NCI-H2196 treated with DMSO at 0.1 percent for 48 hours (cell line): ENCODE measurements around the gene SMC2.
A peak's percentile ranks its signal among the peaks of the same experiment; 100 is the strongest.

Experiments
- DNase-seq: peaks from one replicate; lab custom pipeline; 2025; ENCODE audit not compliant: unreplicated experiment; lab: John Stamatoyannopoulos, UW

The SMC2 gene

DNA sequence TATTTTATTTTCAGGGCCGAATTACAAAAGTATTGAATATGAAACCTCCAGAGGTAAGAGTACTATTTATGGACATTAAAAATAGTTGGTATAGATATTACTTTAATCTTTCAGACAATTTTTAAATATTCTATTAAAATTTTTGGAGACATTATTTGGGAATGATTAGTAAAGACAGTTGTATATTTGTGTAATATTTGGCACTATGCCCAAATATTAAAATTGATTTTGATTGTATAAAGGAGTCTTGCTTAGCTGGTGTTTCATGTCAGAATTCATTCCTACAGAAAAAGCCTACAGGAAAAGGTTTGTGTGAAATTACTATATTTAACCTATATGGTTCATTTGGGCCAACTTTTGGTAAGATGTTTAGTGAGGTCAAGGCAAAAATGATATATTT lies 5.5 kb downstream of the SMC2 start:
- no peak for DNase-seq

- no peak for DNase-seq
Observed at GRCh38 chr9:104104360-104104759, 10.3 kb downstream of the SMC2 start.

DNA sequence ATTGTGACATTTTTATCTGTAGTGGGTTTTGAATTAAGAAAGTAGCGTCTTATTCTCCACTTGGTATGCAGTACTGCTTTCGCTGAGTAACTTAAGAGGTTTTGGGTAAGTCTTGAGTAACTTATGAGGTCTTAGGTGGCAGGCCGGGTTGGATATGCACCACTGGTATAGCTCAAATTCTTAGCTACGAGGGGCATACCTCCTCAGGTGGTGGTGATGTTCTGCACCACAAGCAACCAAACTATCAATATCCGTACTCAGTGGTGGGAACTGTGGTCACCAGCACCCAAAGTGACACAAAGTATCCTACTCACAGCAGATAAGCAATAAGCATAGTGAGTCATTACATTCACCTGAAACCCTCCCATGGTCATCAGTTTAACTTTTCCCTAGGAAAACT lies 13.7 kb downstream of the SMC2 start:
- DNase-seq = no peak

GRCh38 chr9:104108315-104108714 lies 14.2 kb downstream of the SMC2 start:
- DNase-seq = no peak

GRCh38 chr9:104110509-104110908 lies 16.4 kb downstream of the SMC2 start:
- DNase-seq = no peak

GRCh38 chr9:104118916-104119315 lies 24.8 kb downstream of the SMC2 start:
- peak; percentile 4 for DNase-seq

GRCh38 chr9:104121022-104121421 lies 26.9 kb downstream of the SMC2 start:
- no peak for DNase-seq

DNA sequence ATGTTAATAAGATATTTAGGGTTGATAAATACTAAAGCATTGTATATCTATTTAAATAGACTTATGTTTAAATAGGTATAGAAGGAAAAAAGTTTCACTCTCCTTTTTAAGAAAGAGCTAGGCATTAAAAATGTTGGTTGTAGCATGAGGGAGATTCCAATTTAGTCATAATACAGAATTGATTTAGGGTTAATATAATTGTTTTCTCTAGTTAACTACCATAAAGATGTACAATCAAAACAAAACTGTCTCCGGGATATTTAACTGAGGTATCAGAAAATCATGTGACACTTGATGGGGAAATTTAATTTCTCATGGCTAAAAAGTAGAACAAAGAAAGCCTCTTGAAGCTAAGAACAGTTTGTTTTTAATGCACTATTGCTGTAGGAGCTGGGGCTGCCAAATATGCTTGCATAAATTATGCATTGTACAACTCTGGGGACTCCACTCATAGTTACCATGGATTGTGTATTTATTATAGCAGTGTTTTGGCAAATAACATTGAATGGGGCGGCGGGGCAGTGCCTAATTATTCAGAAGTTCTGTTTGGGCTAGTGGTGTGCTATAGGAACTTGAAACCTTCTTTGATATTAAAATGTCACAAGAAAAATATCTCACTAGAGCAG lies 44.2 kb downstream of the SMC2 start:
- no peak for DNase-seq

DNA sequence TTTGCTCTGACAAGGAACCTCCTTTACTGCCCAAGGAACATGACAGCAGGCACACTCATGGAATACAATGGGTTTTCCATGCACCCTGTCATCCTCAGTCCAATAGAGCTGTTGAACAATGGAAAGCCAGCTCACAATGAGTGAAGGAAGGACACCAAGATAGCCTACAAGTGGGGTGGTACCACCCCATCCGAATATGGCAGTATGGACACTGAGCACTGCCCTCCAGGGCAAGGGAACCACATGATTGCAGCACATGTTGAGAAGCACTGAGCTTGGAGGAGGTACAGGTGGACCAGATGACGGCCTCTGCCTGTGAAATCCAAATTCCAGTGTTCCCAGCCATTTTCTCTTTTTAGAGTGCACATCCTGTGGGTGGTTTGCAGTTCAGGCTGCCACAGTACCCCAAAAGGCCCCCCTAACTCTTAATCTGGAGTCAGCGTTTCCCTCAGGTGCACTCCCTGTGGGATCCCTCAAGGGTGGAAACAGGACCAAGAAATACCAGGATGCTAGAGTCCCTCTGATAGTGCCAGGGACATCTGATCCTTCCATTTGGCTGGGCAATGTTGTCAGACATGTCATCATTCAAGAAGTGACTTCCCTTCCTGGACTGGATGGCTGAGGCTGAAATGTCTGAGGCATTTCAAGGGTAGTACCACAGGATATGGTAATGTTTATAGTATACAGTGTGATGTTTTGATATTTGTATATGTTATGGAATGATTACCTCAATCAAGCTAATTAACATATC lies 48.9 kb downstream of the SMC2 start:
- no peak for DNase-seq

DNA sequence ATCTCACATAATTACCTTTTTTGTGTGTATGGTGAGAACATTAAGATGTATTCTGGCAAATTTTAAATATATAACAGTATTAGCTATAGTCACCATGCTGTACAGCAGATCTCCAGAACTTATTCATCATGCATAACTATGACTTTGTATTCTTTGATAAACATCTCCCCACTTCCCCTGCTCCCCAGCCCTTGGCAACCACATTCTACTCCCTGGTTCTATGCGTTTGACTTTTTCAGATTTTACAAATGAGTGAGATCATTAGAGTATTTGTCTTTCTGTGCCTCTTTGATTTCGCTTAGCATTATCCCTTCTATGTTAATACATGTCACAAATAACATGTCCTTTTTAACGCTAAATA lies 49.4 kb downstream of the SMC2 start:
- DNase-seq = no peak

DNA sequence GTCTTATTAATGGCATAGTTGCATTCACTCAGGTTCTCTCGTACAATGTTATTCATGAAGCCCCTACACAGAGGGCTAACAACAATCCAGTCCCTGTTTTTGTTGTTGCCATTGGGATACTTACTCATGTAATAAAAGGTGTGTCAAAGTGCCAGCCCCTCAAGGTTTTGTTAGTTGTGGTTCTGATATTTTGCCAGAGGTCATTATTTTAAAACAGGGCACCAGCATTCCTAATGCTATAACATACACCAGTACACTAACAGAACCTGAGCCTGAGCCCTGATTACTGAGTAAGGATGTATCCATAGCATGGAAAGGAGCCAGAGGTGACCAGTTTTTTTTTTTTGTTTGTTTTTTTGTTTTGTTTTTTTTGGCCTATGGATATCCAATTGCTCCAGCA lies 50.2 kb downstream of the SMC2 start:
- no peak for DNase-seq

- DNase-seq = no peak
Observed at GRCh38 chr9:104173067-104173466, 79.0 kb downstream of the SMC2 start.

- DNase-seq = no peak
Observed at GRCh38 chr9:104177003-104177611, 83.0 kb downstream of the SMC2 start.

- no peak for DNase-seq
Observed at GRCh38 chr9:104177676-104178075, 83.6 kb downstream of the SMC2 start.
